ENCODE measurements around the gene VIL1. TPM values are rescaled to one million over a fixed set of nuclear protein-coding genes. Genes with fewer than 3 reads are reported as not detected.

The VIL1 gene
- total RNA-seq, 1 experiment from 2014 or later = 0.49 TPM

DNA sequence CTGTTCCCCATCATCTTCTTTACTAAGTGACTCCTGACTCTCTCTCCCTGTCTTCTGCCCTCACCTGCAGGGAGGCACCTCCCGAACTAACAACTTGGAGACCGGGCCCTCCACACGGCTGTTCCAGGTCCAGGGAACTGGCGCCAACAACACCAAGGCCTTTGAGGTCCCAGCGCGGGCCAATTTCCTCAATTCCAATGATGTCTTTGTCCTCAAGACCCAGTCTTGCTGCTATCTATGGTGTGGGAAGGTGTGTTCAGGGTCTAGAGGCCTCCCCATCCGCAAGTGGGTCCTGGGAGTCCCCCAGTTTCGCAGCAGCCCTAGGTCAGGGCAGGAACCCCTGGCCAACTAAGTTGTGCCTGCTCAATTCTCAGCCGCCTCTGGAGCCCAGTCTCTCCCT, 15.5 kb downstream of the VIL1 start:
- TF ChIP-seq EZH2 (IDR thresholded peaks at IDR 0.05) (no peak), YY1 (IDR thresholded peaks at IDR 0.05; ENCODE audit: extremely low read depth, insufficient replicate concordance, low read depth, low read length) (no peak), FOSL1 (IDR thresholded peaks at IDR 0.05; ENCODE audit: low read depth) (no peak), ZNF274 (IDR thresholded peaks at IDR 0.05; ENCODE audit: low read depth, low read length) (no peak), EGR1 (IDR thresholded peaks at IDR 0.05; ENCODE audit: low read depth) (no peak), SIN3A (IDR thresholded peaks at IDR 0.05; ENCODE audit: low read depth) (no peak), ELF1 (IDR thresholded peaks at IDR 0.05; ENCODE audit: borderline replicate concordance, low read depth) (no peak), ZFX (IDR thresholded peaks at IDR 0.05) (no peak), JUND (IDR thresholded peaks at IDR 0.05) (no peak), CBX3 (IDR thresholded peaks at IDR 0.05; ENCODE audit: low read depth) (no peak)
- TF ChIP-seq, protein P1, sequence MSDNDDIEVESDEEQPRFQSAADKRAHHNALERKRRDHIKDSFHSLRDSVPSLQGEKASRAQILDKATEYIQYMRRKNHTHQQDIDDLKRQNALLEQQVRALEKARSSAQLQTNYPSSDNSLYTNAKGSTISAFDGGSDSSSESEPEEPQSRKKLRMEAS (IDR thresholded peaks at IDR 0.05) = no peak
- TF ChIP-seq, protein P2, sequence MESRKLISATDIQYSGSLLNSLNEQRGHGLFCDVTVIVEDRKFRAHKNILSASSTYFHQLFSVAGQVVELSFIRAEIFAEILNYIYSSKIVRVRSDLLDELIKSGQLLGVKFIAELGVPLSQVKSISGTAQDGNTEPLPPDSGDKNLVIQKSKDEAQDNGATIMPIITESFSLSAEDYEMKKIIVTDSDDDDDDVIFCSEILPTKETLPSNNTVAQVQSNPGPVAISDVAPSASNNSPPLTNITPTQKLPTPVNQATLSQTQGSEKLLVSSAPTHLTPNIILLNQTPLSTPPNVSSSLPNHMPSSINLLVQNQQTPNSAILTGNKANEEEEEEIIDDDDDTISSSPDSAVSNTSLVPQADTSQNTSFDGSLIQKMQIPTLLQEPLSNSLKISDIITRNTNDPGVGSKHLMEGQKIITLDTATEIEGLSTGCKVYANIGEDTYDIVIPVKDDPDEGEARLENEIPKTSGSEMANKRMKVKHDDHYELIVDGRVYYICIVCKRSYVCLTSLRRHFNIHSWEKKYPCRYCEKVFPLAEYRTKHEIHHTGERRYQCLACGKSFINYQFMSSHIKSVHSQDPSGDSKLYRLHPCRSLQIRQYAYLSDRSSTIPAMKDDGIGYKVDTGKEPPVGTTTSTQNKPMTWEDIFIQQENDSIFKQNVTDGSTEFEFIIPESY (IDR thresholded peaks at IDR 0.05; ENCODE audit: extremely low read depth, insufficient replicate concordance, low read length) = no peak
- TF ChIP-seq, protein P3, sequence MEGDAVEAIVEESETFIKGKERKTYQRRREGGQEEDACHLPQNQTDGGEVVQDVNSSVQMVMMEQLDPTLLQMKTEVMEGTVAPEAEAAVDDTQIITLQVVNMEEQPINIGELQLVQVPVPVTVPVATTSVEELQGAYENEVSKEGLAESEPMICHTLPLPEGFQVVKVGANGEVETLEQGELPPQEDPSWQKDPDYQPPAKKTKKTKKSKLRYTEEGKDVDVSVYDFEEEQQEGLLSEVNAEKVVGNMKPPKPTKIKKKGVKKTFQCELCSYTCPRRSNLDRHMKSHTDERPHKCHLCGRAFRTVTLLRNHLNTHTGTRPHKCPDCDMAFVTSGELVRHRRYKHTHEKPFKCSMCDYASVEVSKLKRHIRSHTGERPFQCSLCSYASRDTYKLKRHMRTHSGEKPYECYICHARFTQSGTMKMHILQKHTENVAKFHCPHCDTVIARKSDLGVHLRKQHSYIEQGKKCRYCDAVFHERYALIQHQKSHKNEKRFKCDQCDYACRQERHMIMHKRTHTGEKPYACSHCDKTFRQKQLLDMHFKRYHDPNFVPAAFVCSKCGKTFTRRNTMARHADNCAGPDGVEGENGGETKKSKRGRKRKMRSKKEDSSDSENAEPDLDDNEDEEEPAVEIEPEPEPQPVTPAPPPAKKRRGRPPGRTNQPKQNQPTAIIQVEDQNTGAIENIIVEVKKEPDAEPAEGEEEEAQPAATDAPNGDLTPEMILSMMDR (IDR thresholded peaks at IDR 0.05 in 2 of 3, conservative IDR thresholded peaks at IDR 0.05 in 1 of 3; ENCODE audit: borderline replicate concordance in 1 of 3, insufficient read depth in 1 of 3, low read depth in 2 of 3, low read length in 2 of 3) = no peak
- RAD21 ChIA-PET (ENCODE audit: low non-redundant PET in 1 of 2, low total read pairs in 2 of 2, uncharacterized antibody in 2 of 2, unreplicated experiment in 2 of 2) = no interaction called here
- no peaks in the 10 kb centered on the region for H3K27me3 ChIP-seq (ENCODE audit: insufficient read depth, low read length)
- H4K20me1 ChIP-seq (ENCODE audit: insufficient read depth) = no peaks in the 10 kb centered on the region
- H3K4me3 ChIP-seq (replicated peaks in 1 of 2; ENCODE audit: low read depth in 1 of 2, low read length in 2 of 2) = no peak overlapping the region
- CTCF ChIA-PET = no interaction called here
- intact Hi-C loops (cut with micrococcal nuclease) = no loop called here
- no peaks in the 10 kb centered on the region for H3K79me2 ChIP-seq (ENCODE audit: insufficient read depth, low read length)
- H3K27ac ChIP-seq (ENCODE audit: low read depth, low read length) = no peak overlapping the region
- DNase-seq (ENCODE audit: low read depth, low spot score) = no peak
- BruUV-seq (replicated peaks) = no TSS peak
- H3K9me2 ChIP-seq (ENCODE audit: insufficient read depth) = no peaks in the 10 kb centered on the region
- H3K4me1 ChIP-seq (ENCODE audit: control insufficient read depth in 1 of 2, insufficient read depth in 2 of 2, low read length in 2 of 2) = no peaks in the 10 kb centered on the region
- H3K4me2 ChIP-seq (ENCODE audit: low read length) = no peak overlapping the region
- no peak for ATAC-seq
- no peak overlapping the region for H3K9ac ChIP-seq (ENCODE audit: low read length)
- no peaks in the 10 kb centered on the region for H3K9me3 ChIP-seq (ENCODE audit: control insufficient read depth in 1 of 2, insufficient read depth in 1 of 2, low read depth in 1 of 2, low read length in 2 of 2)
- no peaks in the 10 kb centered on the region for H3K36me3 ChIP-seq (ENCODE audit: control insufficient read depth in 1 of 2, insufficient read depth in 2 of 2, low read length in 2 of 2)
- POLR2A ChIA-PET = no interaction called here
- no peak overlapping the region for H2AFZ ChIP-seq (ENCODE audit: low read depth, low read length, poor library complexity, severe bottlenecking)
